Erythroblast (primary cell): ENCODE data around the gene GLOD5.

Source experiments
- GATA1 ChIP-seq: IDR thresholded peaks from 2 replicates; pipeline ENCODE4 v1.6.1; 2011; ENCODE audit warnings: low read depth, mild to moderate bottlenecking, control low read depth, low read length, moderate library complexity
- POLR2A ChIP-seq: IDR thresholded peaks from 2 replicates; pipeline ENCODE4 v1.6.1; 2011; ENCODE audit warnings: mild to moderate bottlenecking, low read length

DNA sequence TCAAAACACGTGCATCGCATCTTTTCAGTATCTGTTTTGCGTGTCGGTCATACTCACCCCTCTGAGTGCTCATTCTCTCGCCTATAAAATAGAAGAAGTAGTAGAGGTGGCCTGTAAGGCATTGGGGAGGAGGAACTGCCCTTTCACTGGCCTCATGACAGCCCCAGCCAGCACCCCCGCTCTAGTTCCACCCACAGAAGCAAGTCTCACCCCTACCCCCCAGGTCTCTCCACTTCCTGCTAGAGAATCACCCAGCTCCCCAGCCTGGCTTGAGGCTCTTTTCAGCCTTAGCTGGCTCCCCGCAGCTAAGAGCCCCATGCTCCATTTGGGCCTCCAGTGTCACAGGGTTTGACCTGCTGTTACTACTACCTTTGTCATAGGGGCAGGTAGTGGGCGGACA, 52.1 kb downstream of the GLOD5 start:
- TF ChIP-seq POLR2A, result no peak
- TF ChIP-seq GATA1, result no peak
